Adrenal gland (tissue), 12 donors: Measurements from ENCODE around the gene SPANXN3. TPM values are rescaled to one million over a fixed set of nuclear protein-coding genes. Genes with fewer than 3 reads are reported as not detected.

ENCODE experiments used
- DNase-seq, 7 donors: peaks; one replicate each; pipeline ENCODE4 v3.0.0-alpha.2; 2019 to 2020
- H3K27ac ChIP-seq, 5 donors: fragments of 200-600 bp; sonication (generic) in 4 of 5; 1 replicate in 3 of 5; 2 replicates in 2 of 5; pipeline versions ENCODE4 v1.5.1 to v1.8.0; 2016 to 2020; ENCODE audit warnings: mild to moderate bottlenecking in 1 of 5
- H3K27me3 ChIP-seq: fragments of 200-600 bp; 2 replicates; pipeline ENCODE4 v1.8.0; 2021
- H3K36me3 ChIP-seq, 2 donors: fragments of 200-600 bp; replicated peaks in 1 of 2; 1 replicate in 1 of 2; 2 replicates in 1 of 2; pipeline versions ENCODE4 v1.5.1 to v1.8.0; 2018 to 2022
- H3K4me1 ChIP-seq, 2 donors: fragments of 200-600 bp; replicated peaks in 1 of 2; 1 replicate in 1 of 2; 2 replicates in 1 of 2; pipeline versions ENCODE4 v1.5.1 to v1.8.0; 2018 to 2021
- H3K4me3 ChIP-seq, 4 donors: fragments of 200-600 bp; sonication (generic) in 3 of 4; one replicate each; pipeline ENCODE4 v1.5.1; 2016 to 2018
- H3K9me3 ChIP-seq, 3 donors: fragments of 200-600 bp; sonication (generic) in 1 of 3; replicated peaks in 1 of 3; 1 replicate in 2 of 3; 2 replicates in 1 of 3; pipeline versions ENCODE4 v1.5.1 to v1.8.0; 2016 to 2021
- POLR2A ChIP-seq, 2 donors: fragments of 450-650 bp; IDR thresholded peaks; one replicate each; pipeline ENCODE4 v1.6.1; 2017; ENCODE audit warnings: antibody characterized with exemption in 2 of 2, mild to moderate bottlenecking in 2 of 2, moderate library complexity in 1 of 2
- WGBS, 4 donors: extraction: QIAGEN DNeasy Blood & Tissue Kit in 2 of 4; methylation state at CpG; one replicate each; pipeline versions ENCODE4 v1.1.5 to v1.1.7; 2013 to 2017; 5-methylcytosine and 5-hydroxymethylcytosine counted together
- intact Hi-C, 2 donors: fragments of 100-400 bp; cut with DNase I; formaldehyde crosslinking; loops; one replicate each; pipeline versions ENCODE4 v1.14.1 to v1.15.0; 2022 to 2023
- polyA plus RNA-seq, 3 donors: library from polyadenylated mRNA; stranded (reverse); fragments of 200-250 nt in 2 of 3; fragments of 350-450 nt in 1 of 3; fragmentation: Illumina TruSeq in 1 of 3; extraction: RNeasy Lipid Tissue Mini Kit (QIAGEN cat#74804) in 1 of 3; gene quantifications; one replicate each; pipeline ENCODE4 v1.2.3, GENCODE V29; 2013 to 2014
- total RNA-seq, 9 donors: library from RNA; depleted of rRNA in 4 of 9; stranded (reverse); fragments of >200 nt in 4 of 9; fragments of 120-200 nt in 1 of 9; fragmentation: NEBNext Ultra II Directional in 1 of 9; extraction: Animal tissue kit (Norgen Biotek cat#: 25700) in 1 of 9; gene quantifications; one replicate each; pipeline versions ENCODE4 v1.1.0 to v1.2.4, GENCODE V29; 2013 to 2023
- TF ChIP-seq, protein P1 (sequence below), 6 experiments: fragments of 450-650 bp in 4 of 6; fragments of 200-600 bp in 2 of 6; sonication (generic) in 1 of 6; IDR thresholded peaks; 1 replicate in 5 of 6; 2 replicates in 1 of 6; pipeline versions ENCODE4 v1.5.1 to v1.8.0; 2016 to 2021; ENCODE audit warnings: antibody characterized with exemption in 6 of 6, mild to moderate bottlenecking in 2 of 6, moderate library complexity in 1 of 6
- donor health status: healthy with polysubstance abuse.
- donor health status: Bipolar disorder and iron deficiency.
- donor health status: DM: yes; HTN: yes; CAD: no.
- donor health status: DM: no; HTN: no; CAD: no.
- donor health status: DM: no; HTN: no; CAD: no.
- donor health status: DM: yes; HTN: yes; CAD: no.

SPANXN3 gene
- total and polyA plus RNA-seq, 12 donors = not detected

GRCh38 chrX:143476751-143477150 is 40.5 kb downstream of the SPANXN3 start:
- no peak overlapping the region for H3K4me3 ChIP-seq
- H3K27me3 ChIP-seq = no peaks in the 10 kb centered on the region
- no peaks in the 10 kb centered on the region for H3K9me3 ChIP-seq
- intact Hi-C loops = no loop called here
- TF ChIP-seq POLR2A (IDR thresholded peaks at IDR 0.05) = no peak
- TF ChIP-seq, protein P1, sequence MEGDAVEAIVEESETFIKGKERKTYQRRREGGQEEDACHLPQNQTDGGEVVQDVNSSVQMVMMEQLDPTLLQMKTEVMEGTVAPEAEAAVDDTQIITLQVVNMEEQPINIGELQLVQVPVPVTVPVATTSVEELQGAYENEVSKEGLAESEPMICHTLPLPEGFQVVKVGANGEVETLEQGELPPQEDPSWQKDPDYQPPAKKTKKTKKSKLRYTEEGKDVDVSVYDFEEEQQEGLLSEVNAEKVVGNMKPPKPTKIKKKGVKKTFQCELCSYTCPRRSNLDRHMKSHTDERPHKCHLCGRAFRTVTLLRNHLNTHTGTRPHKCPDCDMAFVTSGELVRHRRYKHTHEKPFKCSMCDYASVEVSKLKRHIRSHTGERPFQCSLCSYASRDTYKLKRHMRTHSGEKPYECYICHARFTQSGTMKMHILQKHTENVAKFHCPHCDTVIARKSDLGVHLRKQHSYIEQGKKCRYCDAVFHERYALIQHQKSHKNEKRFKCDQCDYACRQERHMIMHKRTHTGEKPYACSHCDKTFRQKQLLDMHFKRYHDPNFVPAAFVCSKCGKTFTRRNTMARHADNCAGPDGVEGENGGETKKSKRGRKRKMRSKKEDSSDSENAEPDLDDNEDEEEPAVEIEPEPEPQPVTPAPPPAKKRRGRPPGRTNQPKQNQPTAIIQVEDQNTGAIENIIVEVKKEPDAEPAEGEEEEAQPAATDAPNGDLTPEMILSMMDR (IDR thresholded peaks at IDR 0.05) = no peak
- no peaks in the 10 kb centered on the region for H3K36me3 ChIP-seq
- no peak for DNase-seq
- no peaks in the 10 kb centered on the region for H3K4me1 ChIP-seq
- WGBS, 4 donors = 41 to 75% (median 62%) methylated on average over 4 of the region's 4 CpGs; no CpG with 5 or more reads in 1 of the 4 donors
- H3K27ac ChIP-seq = no peak overlapping the region

DNA sequence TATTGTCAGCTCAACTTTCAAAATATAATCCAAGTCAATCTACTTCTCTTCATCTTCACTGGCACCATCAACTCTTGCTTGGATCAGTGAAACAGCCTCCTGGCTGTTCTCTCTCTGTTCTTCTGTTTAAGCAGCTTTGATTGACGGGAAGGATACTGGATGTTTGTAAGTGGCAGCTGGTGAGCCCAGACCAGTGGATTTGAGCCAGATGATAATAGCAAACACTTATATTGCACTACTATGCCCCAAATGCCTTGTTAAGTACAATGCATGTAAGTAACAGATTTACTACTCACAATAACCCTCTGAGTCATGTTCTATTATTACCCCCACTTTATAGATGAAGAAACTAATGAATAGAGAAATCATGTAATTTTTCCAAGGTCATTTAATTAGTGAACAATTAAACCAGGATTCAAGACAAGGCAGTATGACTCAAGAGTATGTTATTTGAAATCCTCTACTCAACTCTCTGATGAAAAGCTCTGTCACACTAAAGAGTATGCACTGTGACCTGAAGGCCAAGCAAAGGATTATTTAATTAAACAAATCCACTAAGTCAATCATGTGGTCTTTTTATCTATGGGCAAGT is 44.8 kb downstream of the SPANXN3 start:
- Histone ChIP-seq H3K27me3 (no peaks in the 10 kb centered on the region), H3K9me3 (no peaks in the 10 kb centered on the region), H3K4me3 (no peak overlapping the region), H3K27ac (no peak overlapping the region), H3K4me1 (no peaks in the 10 kb centered on the region), H3K36me3 (no peaks in the 10 kb centered on the region)
- DNase-seq = no peak
- no peak for TF ChIP-seq POLR2A (IDR thresholded peaks at IDR 0.05)
- TF ChIP-seq, protein P1 (IDR thresholded peaks at IDR 0.05) = no peak
- intact Hi-C loops = no loop called here
- WGBS, 4 donors = 43 to 60% (median 52%) methylated on average over 1 of the region's 1 CpG

- WGBS, 4 donors = 60 to 73% (median 71%) methylated on average over 1 of the region's 1 CpG
- intact Hi-C loops = no loop called here
Measured at GRCh38 chrX:143466130-143466529, 51.1 kb downstream of the SPANXN3 start.

GRCh38 chrX:143462696-143463095 is 54.6 kb downstream of the SPANXN3 start:
- intact Hi-C loops = no loop called here

More at GRCh38 chrX:143466130-143466529, 51.1 kb downstream of the SPANXN3 start:
- Histone ChIP-seq H3K4me3 (no peak overlapping the region), H3K9me3 (no peaks in the 10 kb centered on the region), H3K36me3 (no peaks in the 10 kb centered on the region), H3K27ac (no peak overlapping the region), H3K4me1 (no peaks in the 10 kb centered on the region), H3K27me3 (no peaks in the 10 kb centered on the region)
- no peak for DNase-seq
- TF ChIP-seq, protein P1 (IDR thresholded peaks at IDR 0.05) = no peak
- no peak for TF ChIP-seq POLR2A (IDR thresholded peaks at IDR 0.05)

More at GRCh38 chrX:143462696-143463095, 54.6 kb downstream of the SPANXN3 start:
- Histone ChIP-seq H3K36me3 (no peaks in the 10 kb centered on the region), H3K4me1 (no peaks in the 10 kb centered on the region), H3K9me3 (no peaks in the 10 kb centered on the region), H3K27me3 (no peaks in the 10 kb centered on the region), H3K27ac (no peak overlapping the region), H3K4me3 (no peak overlapping the region)
- 71 to 90% (median 80%) methylated on average over 7 to 10 of the region's 10 CpGs for WGBS, 4 donors
- no peak for TF ChIP-seq POLR2A (IDR thresholded peaks at IDR 0.05)
- TF ChIP-seq, protein P1 (IDR thresholded peaks at IDR 0.05) = no peak
- no peak for DNase-seq
